Peyer's patch (tissue), 4 donors: ENCODE data around the gene MBNL3.

Experiments used
- CTCF ChIP-seq, 6 experiments: fragments of 450-650 bp in 4 of 6; fragments of 200-600 bp in 2 of 6; sonication (generic) in 1 of 6; IDR thresholded peaks; one replicate each; pipeline ENCODE4 v1.5.1; 2017 to 2019; ENCODE audit warnings: antibody characterized with exemption in 6 of 6, mild to moderate bottlenecking in 3 of 6, moderate library complexity in 1 of 6
- POLR2A ChIP-seq, 2 donors: fragments of 450-650 bp; IDR thresholded peaks; one replicate each; pipeline ENCODE4 v1.5.1; 2017; ENCODE audit warnings: antibody characterized with exemption in 2 of 2, mild to moderate bottlenecking in 2 of 2, moderate library complexity in 2 of 2

GRCh38 chrX:132333351-132333750 is 155.5 kb downstream of the MBNL3 start:
- TF ChIP-seq CTCF (IDR thresholded peaks at IDR 0.05) (no peak), POLR2A (IDR thresholded peaks at IDR 0.05) (no peak)
